Fibroblast of lung (primary cell): Measurements from ENCODE around the gene LRRC49. TPM values are rescaled to one million over a fixed set of nuclear protein-coding genes. Genes with fewer than 3 reads are reported as not detected.

ENCODE experiments used
- DNase-seq, 2 donors: peaks; one replicate each; pipeline versions ENCODE4 v3.0.0 to v3.0.0-alpha.2; 2010; ENCODE audit warnings: low read depth in 2 of 2
- H2AFZ ChIP-seq: 2 replicates; pipeline ENCODE4 v1.5.1; 2012; ENCODE audit warnings: low read length, control low read depth, inconsistent platforms
- H3K27ac ChIP-seq: 2 replicates; pipeline ENCODE4 v1.5.1; 2011; ENCODE audit warnings: low read length, control low read depth; ENCODE audit not compliant: insufficient read depth
- H3K27me3 ChIP-seq: 2 replicates; pipeline ENCODE4 v1.5.1; 2011; ENCODE audit warnings: mild to moderate bottlenecking, low read length; ENCODE audit not compliant: control insufficient read depth, insufficient read depth
- H3K36me3 ChIP-seq: 2 replicates; pipeline ENCODE4 v1.5.1; 2011; ENCODE audit warnings: low read length; ENCODE audit not compliant: control insufficient read depth, insufficient read depth
- H3K4me1 ChIP-seq: 2 replicates; pipeline ENCODE4 v1.5.1; 2011; ENCODE audit warnings: low read length; ENCODE audit not compliant: control insufficient read depth, insufficient read depth; ENCODE audit errors: extremely low read depth
- H3K4me2 ChIP-seq: 2 replicates; pipeline ENCODE4 v1.5.1; 2011; ENCODE audit warnings: low read length, control low read depth; ENCODE audit not compliant: insufficient read depth; ENCODE audit errors: extremely low read depth
- H3K4me3 ChIP-seq, 4 experiments: fragments of 200-600 bp in 1 of 4; sonication (generic) in 1 of 4; replicated peaks in 1 of 4; 2 replicates each; pipeline ENCODE4 v1.5.1; 2011 to 2016; ENCODE audit warnings: low read length in 4 of 4, low read depth in 3 of 4, mild to moderate bottlenecking in 3 of 4, control low read depth in 2 of 4, inconsistent platforms in 1 of 4, mixed read lengths in 1 of 4; ENCODE audit not compliant: insufficient read depth in 1 of 4; ENCODE audit errors: control extremely low read depth in 1 of 4
- H3K79me2 ChIP-seq: 2 replicates; pipeline ENCODE4 v1.5.1; 2012; ENCODE audit warnings: mild to moderate bottlenecking, low read length, inconsistent platforms; ENCODE audit not compliant: control insufficient read depth, insufficient read depth
- H3K9ac ChIP-seq: 2 replicates; pipeline ENCODE4 v1.5.1; 2011; ENCODE audit warnings: mild to moderate bottlenecking, low read length, control low read depth; ENCODE audit not compliant: insufficient read depth
- H3K9me3 ChIP-seq: 2 replicates; pipeline ENCODE4 v1.5.1; 2012; ENCODE audit warnings: low read depth, low read length; ENCODE audit not compliant: control insufficient read depth, insufficient read depth
- H4K20me1 ChIP-seq: 2 replicates; pipeline ENCODE4 v1.5.1; 2011; ENCODE audit warnings: low read length; ENCODE audit not compliant: control insufficient read depth, insufficient read depth; ENCODE audit errors: extremely low read depth
- CTCF ChIP-seq, 2 donors: IDR thresholded peaks in 1 of 2; conservative IDR thresholded peaks in 1 of 2; 1 replicate in 1 of 2; 2 replicates in 1 of 2; pipeline ENCODE4 v1.5.1; 2011 to 2012; ENCODE audit warnings: low read length in 2 of 2, control low read depth in 1 of 2, inconsistent platforms in 1 of 2, low read depth in 1 of 2, mild to moderate bottlenecking in 1 of 2
- EZH2 ChIP-seq: IDR thresholded peaks from 2 replicates; pipeline ENCODE4 v1.5.1; 2012; ENCODE audit warnings: low read length, control low read depth, mild to moderate bottlenecking; ENCODE audit errors: missing control alignments
- polyA plus RNA-seq, 2 donors: library from polyadenylated mRNA; depleted of rRNA in 1 of 2; stranded (reverse) in 1 of 2; unstranded in 1 of 2; fragments of >200 nt; gene quantifications; 2 replicates each; pipeline ENCODE4 v1.2.1, GENCODE V29; 2011 to 2012; ENCODE audit warnings: missing spikeins in 1 of 2
- total RNA-seq: library from RNA; depleted of rRNA; stranded (reverse); fragments of >200 nt; gene quantifications from 2 replicates; pipeline ENCODE4 v1.2.1, GENCODE V29; 2014

LRRC49 gene
- total and polyA plus RNA-seq, 2 donors (not counting 1 experiment from before 2014, with no cell fraction given): 10.0 to 31.5 TPM

- Histone ChIP-seq H3K27me3 (no peaks in the 10 kb centered on the region), H4K20me1 (no peaks in the 10 kb centered on the region), H3K4me3 (peak overlapping the region; percentile 77 to 99 (median 89)), H3K9ac (peak overlapping the region; percentile 70), H3K79me2 (peaks cover 21% of the 10 kb centered on the region), H2AFZ (peak overlapping the region; percentile 96), H3K27ac (peak overlapping the region; percentile 95), H3K9me3 (no peaks in the 10 kb centered on the region), H3K36me3 (no peaks in the 10 kb centered on the region), H3K4me1 (peaks cover 3% of the 10 kb centered on the region), H3K4me2 (peak overlapping the region; percentile 78)
- peak; percentile 65 to 80 for DNase-seq
- TF ChIP-seq CTCF (conservative IDR thresholded peaks at IDR 0.05 in 1 of 2, IDR thresholded peaks at IDR 0.05 in 1 of 2; ENCODE audit: low read depth in 1 of 2, low read length in 2 of 2): peak; percentile 72 to 76
- no peak for TF ChIP-seq EZH2
Observed at GRCh38 chr15:70892912-70893560, 410 bp downstream of the LRRC49 start.

GRCh38 chr15:70902107-70902506 is 9.5 kb downstream of the LRRC49 start:
- DNase-seq: peak; percentile 71 to 93
- no peaks in the 10 kb centered on the region for H3K9me3 ChIP-seq
- peak overlapping the region; percentile 49 for H3K27ac ChIP-seq
- H2AFZ ChIP-seq: peak overlapping the region; percentile 52
- H3K9ac ChIP-seq: no peak overlapping the region
- H4K20me1 ChIP-seq: no peaks in the 10 kb centered on the region
- H3K4me1 ChIP-seq: peaks cover 2% of the 10 kb centered on the region
- no peaks in the 10 kb centered on the region for H3K27me3 ChIP-seq
- no peaks in the 10 kb centered on the region for H3K36me3 ChIP-seq
- TF ChIP-seq EZH2: no peak
- no peak for TF ChIP-seq CTCF (conservative IDR thresholded peaks at IDR 0.05 in 1 of 2, IDR thresholded peaks at IDR 0.05 in 1 of 2; ENCODE audit: low read depth in 1 of 2, low read length in 2 of 2)
- no peaks in the 10 kb centered on the region for H3K79me2 ChIP-seq
- no peak overlapping the region for H3K4me2 ChIP-seq
- no peak overlapping the region for H3K4me3 ChIP-seq

- H4K20me1 ChIP-seq: no peaks in the 10 kb centered on the region
- H3K36me3 ChIP-seq: no peaks in the 10 kb centered on the region
- no peak overlapping the region for H3K27ac ChIP-seq
- DNase-seq: peak; percentile 24 to 63
- no peak overlapping the region for H3K4me2 ChIP-seq
- H3K9ac ChIP-seq: no peak overlapping the region
- no peaks in the 10 kb centered on the region for H3K27me3 ChIP-seq
- no peak overlapping the region for H2AFZ ChIP-seq
- TF ChIP-seq CTCF (conservative IDR thresholded peaks at IDR 0.05 in 1 of 2, IDR thresholded peaks at IDR 0.05 in 1 of 2; ENCODE audit: low read depth in 1 of 2, low read length in 2 of 2): no peak
- TF ChIP-seq EZH2: no peak
- H3K4me1 ChIP-seq: peaks cover 2% of the 10 kb centered on the region
- H3K4me3 ChIP-seq: no peak overlapping the region
- H3K79me2 ChIP-seq: no peaks in the 10 kb centered on the region
- no peaks in the 10 kb centered on the region for H3K9me3 ChIP-seq
Observed at GRCh38 chr15:70906842-70907241, 14.2 kb downstream of the LRRC49 start.
